Measurements from ENCODE around the gene DOHH.

Gene DOHH

GRCh38 chr19:3527238-3527910 lies 26.9 kb upstream of the DOHH start:
- Histone ChIP-seq H4K20me1 (ENCODE audit: insufficient read depth, low read length) (no peaks in the 10 kb centered on the region), H3K9me2 (ENCODE audit: low read depth, low read length) (no peaks in the 10 kb centered on the region), H3K4me1 (ENCODE audit: insufficient read depth, low read length, severe bottlenecking) (no peaks in the 10 kb centered on the region), H3F3A (ENCODE audit: insufficient read depth, low read length) (no peaks in the 10 kb centered on the region), H3K27me3 (ENCODE audit: insufficient read depth, low read length) (no peaks in the 10 kb centered on the region), H3K27ac (ENCODE audit: low read depth, low read length, poor library complexity, severe bottlenecking) (no peak overlapping the region), H3K4me3 (ENCODE audit: low read depth, low read length, poor library complexity, severe bottlenecking) (no peak overlapping the region), H3K4me2 (ENCODE audit: low read length) (no peak overlapping the region), H3K9ac (ENCODE audit: low read length) (no peak overlapping the region), H3K9me3 (ENCODE audit: low read length) (no peaks in the 10 kb centered on the region), H3K36me3 (ENCODE audit: insufficient read depth, low read length) (peaks cover 53% of the 10 kb centered on the region), H3K79me2 (ENCODE audit: insufficient read depth, low read length) (no peaks in the 10 kb centered on the region), H2AFZ (ENCODE audit: low read length) (no peak overlapping the region)
- no peak for TF ChIP-seq EZH2 (IDR thresholded peaks at IDR 0.05; ENCODE audit: borderline replicate concordance, low read length)
- TF ChIP-seq, protein P1, sequence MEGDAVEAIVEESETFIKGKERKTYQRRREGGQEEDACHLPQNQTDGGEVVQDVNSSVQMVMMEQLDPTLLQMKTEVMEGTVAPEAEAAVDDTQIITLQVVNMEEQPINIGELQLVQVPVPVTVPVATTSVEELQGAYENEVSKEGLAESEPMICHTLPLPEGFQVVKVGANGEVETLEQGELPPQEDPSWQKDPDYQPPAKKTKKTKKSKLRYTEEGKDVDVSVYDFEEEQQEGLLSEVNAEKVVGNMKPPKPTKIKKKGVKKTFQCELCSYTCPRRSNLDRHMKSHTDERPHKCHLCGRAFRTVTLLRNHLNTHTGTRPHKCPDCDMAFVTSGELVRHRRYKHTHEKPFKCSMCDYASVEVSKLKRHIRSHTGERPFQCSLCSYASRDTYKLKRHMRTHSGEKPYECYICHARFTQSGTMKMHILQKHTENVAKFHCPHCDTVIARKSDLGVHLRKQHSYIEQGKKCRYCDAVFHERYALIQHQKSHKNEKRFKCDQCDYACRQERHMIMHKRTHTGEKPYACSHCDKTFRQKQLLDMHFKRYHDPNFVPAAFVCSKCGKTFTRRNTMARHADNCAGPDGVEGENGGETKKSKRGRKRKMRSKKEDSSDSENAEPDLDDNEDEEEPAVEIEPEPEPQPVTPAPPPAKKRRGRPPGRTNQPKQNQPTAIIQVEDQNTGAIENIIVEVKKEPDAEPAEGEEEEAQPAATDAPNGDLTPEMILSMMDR (IDR thresholded peaks at IDR 0.05; ENCODE audit: low read length): no peak

GRCh38 chr19:3526507-3527237 lies 26.2 kb upstream of the DOHH start:
- H3K4me2 ChIP-seq (ENCODE audit: low read length): no peak overlapping the region
- H3K36me3 ChIP-seq (ENCODE audit: insufficient read depth, low read length): peaks cover 47% of the 10 kb centered on the region

DNA sequence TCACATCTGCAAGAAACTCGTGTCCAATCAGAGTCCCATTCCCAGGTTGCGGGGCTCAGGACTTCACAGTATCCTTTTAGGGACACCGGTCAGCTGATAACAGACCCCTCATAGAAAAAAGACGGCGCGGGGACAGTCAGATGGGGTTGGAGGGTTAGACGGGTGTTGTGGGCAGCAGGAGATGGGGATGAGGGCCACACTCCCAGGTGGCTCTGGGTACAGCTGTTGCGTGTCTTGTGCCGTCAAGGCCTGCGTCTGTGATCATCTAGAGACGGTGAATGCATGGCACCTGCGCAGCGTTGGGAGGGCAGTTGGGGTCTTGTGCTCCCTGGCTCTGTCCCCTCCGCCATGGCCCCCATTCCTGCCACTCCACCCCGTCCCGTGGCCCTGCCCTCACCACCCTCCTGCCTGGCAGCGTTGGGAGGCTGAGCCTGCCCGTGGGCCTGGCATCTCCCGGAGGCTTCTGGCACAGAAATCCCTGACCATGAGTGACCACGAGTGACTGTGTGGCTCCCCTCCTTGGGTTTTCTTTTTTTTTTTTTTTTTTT lies 24.5 kb upstream of the DOHH start:
- H3K9me2 ChIP-seq (ENCODE audit: low read depth, low read length): no peaks in the 10 kb centered on the region
- H3K27ac ChIP-seq (ENCODE audit: low read depth, low read length, poor library complexity, severe bottlenecking): no peak overlapping the region
- no peaks in the 10 kb centered on the region for H3K27me3 ChIP-seq (ENCODE audit: insufficient read depth, low read length)
- H3K4me1 ChIP-seq (ENCODE audit: insufficient read depth, low read length, severe bottlenecking): no peaks in the 10 kb centered on the region
- H3K36me3 ChIP-seq (ENCODE audit: insufficient read depth, low read length): peaks cover 43% of the 10 kb centered on the region
- no peaks in the 10 kb centered on the region for H3K79me2 ChIP-seq (ENCODE audit: insufficient read depth, low read length)
- TF ChIP-seq, protein P1 (IDR thresholded peaks at IDR 0.05; ENCODE audit: low read length): no peak
- no peak for TF ChIP-seq EZH2 (IDR thresholded peaks at IDR 0.05; ENCODE audit: borderline replicate concordance, low read length)
- H3K9me3 ChIP-seq (ENCODE audit: low read length): no peaks in the 10 kb centered on the region
- no peaks in the 10 kb centered on the region for H4K20me1 ChIP-seq (ENCODE audit: insufficient read depth, low read length)
- H3K9ac ChIP-seq (ENCODE audit: low read length): no peak overlapping the region
- H3K4me2 ChIP-seq (ENCODE audit: low read length): no peak overlapping the region
- H3K4me3 ChIP-seq (ENCODE audit: low read depth, low read length, poor library complexity, severe bottlenecking): no peak overlapping the region
- H2AFZ ChIP-seq (ENCODE audit: low read length): no peak overlapping the region
- H3F3A ChIP-seq (ENCODE audit: insufficient read depth, low read length): no peaks in the 10 kb centered on the region

More at GRCh38 chr19:3526507-3527237, 26.2 kb upstream of the DOHH start:
- no peak overlapping the region for H3K4me3 ChIP-seq (ENCODE audit: low read depth, low read length, poor library complexity, severe bottlenecking)
- H4K20me1 ChIP-seq (ENCODE audit: insufficient read depth, low read length): no peaks in the 10 kb centered on the region
- no peaks in the 10 kb centered on the region for H3K79me2 ChIP-seq (ENCODE audit: insufficient read depth, low read length)
- no peaks in the 10 kb centered on the region for H3F3A ChIP-seq (ENCODE audit: insufficient read depth, low read length)
- TF ChIP-seq EZH2 (IDR thresholded peaks at IDR 0.05; ENCODE audit: borderline replicate concordance, low read length): no peak
- TF ChIP-seq, protein P1 (IDR thresholded peaks at IDR 0.05; ENCODE audit: low read length): peak; percentile 16; the same call in 1 of the 2 replicates
- no peak overlapping the region for H3K9ac ChIP-seq (ENCODE audit: low read length)
- H3K27me3 ChIP-seq (ENCODE audit: insufficient read depth, low read length): no peaks in the 10 kb centered on the region
- H3K9me3 ChIP-seq (ENCODE audit: low read length): no peaks in the 10 kb centered on the region
- no peak overlapping the region for H2AFZ ChIP-seq (ENCODE audit: low read length)
- H3K27ac ChIP-seq (ENCODE audit: low read depth, low read length, poor library complexity, severe bottlenecking): no peak overlapping the region
- H3K4me1 ChIP-seq (ENCODE audit: insufficient read depth, low read length, severe bottlenecking): no peaks in the 10 kb centered on the region
- H3K9me2 ChIP-seq (ENCODE audit: low read depth, low read length): no peaks in the 10 kb centered on the region
